ENCODE measurements around the gene SCRN3.

The SCRN3 gene

DNA sequence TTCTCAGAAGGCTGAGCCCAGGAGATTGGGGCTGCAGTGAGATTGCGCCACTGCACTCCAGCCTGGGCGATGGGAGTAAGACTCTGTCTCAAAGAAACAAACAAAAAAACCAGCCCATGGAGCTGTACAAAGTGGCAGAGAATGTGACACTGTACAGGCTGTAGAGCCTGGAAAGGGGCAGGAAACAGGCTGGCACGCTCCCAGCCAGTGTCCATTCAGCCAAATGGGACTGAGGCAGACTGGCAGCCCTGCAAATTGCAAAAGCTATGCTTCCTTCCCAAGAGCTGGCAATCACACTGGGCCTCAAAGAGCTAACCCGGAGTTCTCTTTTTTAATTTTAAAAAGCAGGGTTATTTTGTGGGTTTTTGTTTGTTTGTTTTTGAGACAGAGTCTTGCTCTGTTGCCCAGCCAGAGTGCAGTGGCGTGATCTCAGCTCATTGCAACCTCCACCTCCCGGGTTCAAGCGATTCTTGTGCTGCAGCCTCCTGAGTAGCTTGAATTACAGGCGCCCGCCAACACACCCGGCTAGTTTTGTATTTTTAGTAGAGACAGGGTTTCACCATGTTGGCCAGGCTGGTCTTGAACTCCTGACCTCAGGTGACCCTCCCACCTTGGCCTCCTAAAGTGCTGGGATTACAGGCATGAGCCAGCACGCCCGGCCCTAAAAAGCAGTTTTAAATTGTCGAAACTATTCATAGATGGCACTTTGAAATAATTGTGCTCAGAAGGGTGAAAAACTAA lies 42.8 kb downstream of the SCRN3 start:
- Mint-ChIP-seq H3K27me3 (no peaks in the 10 kb centered on the region), H3K36me3 (peaks cover 38% of the 10 kb centered on the region), H3K4me3 (no peak overlapping the region), H3K27ac (no peak overlapping the region), H3K9me3 (no peaks in the 10 kb centered on the region), H3K4me1 (no peaks in the 10 kb centered on the region)
- no peak for DNase-seq
- CTCF ChIA-PET, result no interaction called here

DNA sequence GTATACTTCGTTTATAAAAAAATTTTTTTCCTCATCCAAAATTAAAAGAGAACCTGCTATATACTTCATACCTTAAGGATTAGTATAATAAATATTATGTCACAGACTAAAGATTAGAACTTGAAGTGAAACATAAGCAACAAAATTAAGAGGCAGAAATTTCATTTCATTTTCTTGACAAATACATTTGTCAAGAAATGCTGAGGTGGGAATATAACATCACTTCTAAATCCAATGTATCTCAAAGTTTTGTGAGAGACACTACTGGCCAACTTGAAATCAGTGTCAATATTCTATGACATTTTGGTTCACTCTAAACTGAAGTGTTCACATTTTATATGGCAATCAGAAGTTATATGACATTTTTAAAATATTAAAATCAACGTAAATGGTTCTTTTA lies 43.8 kb downstream of the SCRN3 start:
- no peaks in the 10 kb centered on the region for H3K27me3 Mint-ChIP-seq
- H3K4me3 Mint-ChIP-seq, result no peak overlapping the region
- DNase-seq, result no peak
- no peaks in the 10 kb centered on the region for H3K4me1 Mint-ChIP-seq
- CTCF ChIA-PET, result no interaction called here
- H3K27ac Mint-ChIP-seq, result no peak overlapping the region
- peaks cover 33% of the 10 kb centered on the region for H3K36me3 Mint-ChIP-seq
- H3K9me3 Mint-ChIP-seq, result no peaks in the 10 kb centered on the region

DNA sequence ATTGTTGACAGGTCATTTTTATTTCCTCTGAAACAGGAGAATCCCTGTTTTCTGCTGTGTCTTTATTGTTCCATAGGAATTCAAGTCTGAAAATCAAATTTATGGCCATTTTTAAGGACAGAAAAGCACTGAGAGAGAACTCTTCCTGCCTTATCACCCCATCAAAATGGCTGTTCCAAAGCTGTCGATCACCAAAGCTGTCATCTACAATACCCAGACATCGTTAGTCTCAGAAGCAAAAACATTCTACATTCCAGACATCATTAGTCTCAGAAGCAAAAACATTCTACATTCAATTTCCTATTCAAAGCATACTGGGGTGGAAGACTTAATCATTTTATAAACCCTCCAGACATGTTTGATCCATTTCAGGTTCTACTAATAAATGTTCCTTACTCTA lies 44.4 kb downstream of the SCRN3 start:
- Mint-ChIP-seq H3K27ac (no peak overlapping the region), H3K4me3 (no peak overlapping the region), H3K27me3 (no peaks in the 10 kb centered on the region), H3K9me3 (no peaks in the 10 kb centered on the region), H3K4me1 (no peaks in the 10 kb centered on the region), H3K36me3 (peaks cover 37% of the 10 kb centered on the region)
- DNase-seq, result no peak
- CTCF ChIA-PET, result no interaction called here

DNA sequence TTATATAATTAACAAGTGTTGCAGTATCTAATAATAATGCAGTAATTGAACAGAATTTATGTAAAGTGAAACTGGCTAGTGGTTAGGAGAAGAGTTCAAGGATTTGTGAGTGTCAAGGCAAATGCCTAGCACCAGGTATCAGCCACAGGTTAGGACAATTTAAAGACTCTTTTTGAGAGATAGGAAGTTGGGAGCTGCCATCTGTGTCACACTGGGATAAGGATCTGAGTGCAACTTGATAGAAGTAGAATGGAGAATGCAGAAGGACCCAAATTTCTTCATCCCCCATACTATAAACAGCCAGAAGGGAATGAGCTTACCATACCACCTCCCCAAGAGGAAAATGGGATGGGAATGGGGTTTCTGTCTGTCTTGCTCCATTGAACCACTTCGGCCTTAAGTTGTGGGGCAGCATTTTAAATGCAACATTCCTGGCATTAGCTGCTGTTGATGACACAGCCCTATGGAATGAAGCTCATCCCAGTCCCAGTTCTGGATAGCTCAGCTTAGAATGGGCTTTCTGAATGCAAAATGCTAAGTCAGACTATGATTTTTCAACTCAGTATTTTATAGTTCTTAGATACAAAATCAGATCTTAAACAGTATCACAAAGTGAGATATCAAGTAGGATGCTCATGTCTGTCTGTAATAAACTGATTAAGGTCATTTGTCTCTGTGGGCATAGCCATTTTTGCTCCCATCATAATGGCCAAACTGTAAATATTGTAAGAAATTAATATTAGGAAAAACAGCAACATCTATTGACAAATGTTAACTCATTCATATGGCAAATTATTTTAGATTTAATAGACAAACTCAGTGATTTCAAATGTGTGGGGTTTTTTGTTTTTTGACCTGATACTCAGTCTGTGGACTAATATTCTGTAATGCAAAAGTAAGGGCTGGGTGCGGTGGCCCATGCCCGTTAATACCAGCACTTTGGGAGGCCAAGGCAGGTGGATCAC lies 47.3 kb downstream of the SCRN3 start:
- Mint-ChIP-seq H3K4me3 (no peak overlapping the region), H3K4me1 (no peaks in the 10 kb centered on the region), H3K9me3 (no peaks in the 10 kb centered on the region), H3K36me3 (peaks cover 40% of the 10 kb centered on the region), H3K27me3 (no peaks in the 10 kb centered on the region), H3K27ac (no peak overlapping the region)
- DNase-seq, result no peak
- CTCF ChIA-PET, result no interaction called here

DNA sequence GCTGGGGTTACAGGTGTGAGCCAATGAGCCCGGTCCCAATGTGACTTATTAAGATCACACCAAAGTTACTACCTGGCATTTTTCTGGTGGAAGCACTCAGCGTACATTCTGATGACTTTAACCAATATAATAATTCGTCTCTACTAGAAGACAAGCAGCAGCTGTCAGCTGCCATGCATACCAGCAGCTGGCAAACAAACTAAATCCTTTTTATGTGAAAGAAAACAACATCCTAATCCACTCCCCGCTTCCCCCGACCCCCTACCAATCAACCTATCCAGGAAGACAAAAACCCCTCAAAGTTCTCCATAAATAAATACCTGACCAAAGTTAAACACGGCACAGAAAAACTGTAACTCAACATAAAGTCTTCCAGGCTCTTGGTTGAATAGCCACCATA lies 49.2 kb downstream of the SCRN3 start:
- no peak overlapping the region for H3K27ac Mint-ChIP-seq

DNA sequence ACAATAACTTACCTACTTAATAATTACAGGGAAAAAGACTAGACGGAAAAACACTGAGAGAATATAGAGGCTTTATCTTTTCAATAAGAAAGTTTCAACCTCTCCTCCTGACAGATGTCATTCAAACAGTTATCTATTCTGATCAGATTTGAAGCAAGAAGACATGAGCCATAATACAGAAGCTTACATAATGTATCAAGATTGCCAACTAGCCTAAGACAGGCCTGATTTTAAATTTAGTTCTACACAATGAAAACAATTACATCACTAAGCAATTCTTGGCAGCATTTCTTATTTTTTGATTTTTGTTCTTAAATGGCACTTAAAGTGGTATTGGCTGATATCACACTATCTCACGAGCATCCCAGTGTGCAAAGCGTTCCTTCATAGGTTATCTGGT lies 49.7 kb downstream of the SCRN3 start:
- no peak overlapping the region for H3K27ac Mint-ChIP-seq
- peaks cover 3% of the 10 kb centered on the region for H3K4me1 Mint-ChIP-seq
- H3K36me3 Mint-ChIP-seq, result peaks cover 47% of the 10 kb centered on the region
- no peaks in the 10 kb centered on the region for H3K27me3 Mint-ChIP-seq
- CTCF ChIA-PET, result no interaction called here
- no peak overlapping the region for H3K4me3 Mint-ChIP-seq
- DNase-seq, result no peak
- H3K9me3 Mint-ChIP-seq, result no peaks in the 10 kb centered on the region

More for the DNA sequence above, 49.2 kb downstream of the SCRN3 start:
- DNase-seq, result no peak
- Mint-ChIP-seq H3K27me3 (no peaks in the 10 kb centered on the region), H3K36me3 (peaks cover 46% of the 10 kb centered on the region), H3K4me1 (no peaks in the 10 kb centered on the region), H3K9me3 (no peaks in the 10 kb centered on the region), H3K4me3 (no peak overlapping the region)
- CTCF ChIA-PET, result no interaction called here

DNA sequence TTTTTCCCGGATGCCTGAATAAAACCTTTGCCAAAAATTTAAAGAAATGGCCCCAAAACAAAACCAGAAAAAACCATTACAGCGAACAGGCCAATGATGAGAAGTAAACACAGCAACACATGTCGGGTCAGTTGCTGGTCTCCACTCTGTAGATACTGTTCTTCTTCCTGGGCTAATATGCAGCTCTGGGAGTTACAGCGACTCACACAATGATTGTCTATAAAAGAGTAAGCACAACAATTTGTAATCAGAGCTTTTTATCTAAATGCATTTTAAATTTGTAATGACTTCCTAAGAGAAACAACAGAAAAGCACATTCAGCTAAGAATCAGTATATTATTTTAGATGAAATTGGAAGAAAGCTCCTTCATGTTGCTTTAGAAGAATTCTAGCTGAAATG lies 51.0 kb downstream of the SCRN3 start:
- CTCF ChIA-PET, result interaction anchor here (0.7 to 1.7 kb wide), 4 partner anchors 17 to 258 kb away, joined by 3 to 5 read pairs (median 4); no protein-coding TSS in a partner anchor
- no peak for DNase-seq
- H3K9me3 Mint-ChIP-seq, result no peaks in the 10 kb centered on the region
- no peak overlapping the region for H3K4me3 Mint-ChIP-seq
- H3K36me3 Mint-ChIP-seq, result peaks cover 44% of the 10 kb centered on the region
- H3K4me1 Mint-ChIP-seq, result peaks cover 8% of the 10 kb centered on the region
- H3K27ac Mint-ChIP-seq, result no peak overlapping the region
- no peaks in the 10 kb centered on the region for H3K27me3 Mint-ChIP-seq

DNA sequence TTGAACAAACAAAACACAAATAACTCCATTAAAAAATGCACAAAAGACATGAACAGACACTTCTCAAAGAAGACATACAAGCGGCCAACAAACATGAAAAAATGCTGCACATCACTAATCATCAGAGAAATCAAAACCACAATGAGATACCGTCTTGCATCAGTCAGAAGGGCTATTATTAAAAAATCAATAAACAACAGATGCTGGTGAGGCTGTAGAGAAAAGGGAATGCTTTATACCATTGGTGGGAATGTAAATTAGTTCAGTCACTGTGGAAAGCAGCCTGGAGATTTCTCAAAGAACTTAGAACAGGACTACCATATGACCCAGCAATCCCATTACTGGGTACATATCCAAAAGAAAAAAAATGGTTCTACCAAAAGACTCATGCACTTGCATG lies 53.5 kb downstream of the SCRN3 start:
- Mint-ChIP-seq H3K27me3 (no peaks in the 10 kb centered on the region), H3K9me3 (no peaks in the 10 kb centered on the region), H3K36me3 (peaks cover 50% of the 10 kb centered on the region), H3K27ac (no peak overlapping the region), H3K4me1 (peaks cover 8% of the 10 kb centered on the region), H3K4me3 (no peak overlapping the region)
- CTCF ChIA-PET, result no interaction called here
- no peak for DNase-seq

DNA sequence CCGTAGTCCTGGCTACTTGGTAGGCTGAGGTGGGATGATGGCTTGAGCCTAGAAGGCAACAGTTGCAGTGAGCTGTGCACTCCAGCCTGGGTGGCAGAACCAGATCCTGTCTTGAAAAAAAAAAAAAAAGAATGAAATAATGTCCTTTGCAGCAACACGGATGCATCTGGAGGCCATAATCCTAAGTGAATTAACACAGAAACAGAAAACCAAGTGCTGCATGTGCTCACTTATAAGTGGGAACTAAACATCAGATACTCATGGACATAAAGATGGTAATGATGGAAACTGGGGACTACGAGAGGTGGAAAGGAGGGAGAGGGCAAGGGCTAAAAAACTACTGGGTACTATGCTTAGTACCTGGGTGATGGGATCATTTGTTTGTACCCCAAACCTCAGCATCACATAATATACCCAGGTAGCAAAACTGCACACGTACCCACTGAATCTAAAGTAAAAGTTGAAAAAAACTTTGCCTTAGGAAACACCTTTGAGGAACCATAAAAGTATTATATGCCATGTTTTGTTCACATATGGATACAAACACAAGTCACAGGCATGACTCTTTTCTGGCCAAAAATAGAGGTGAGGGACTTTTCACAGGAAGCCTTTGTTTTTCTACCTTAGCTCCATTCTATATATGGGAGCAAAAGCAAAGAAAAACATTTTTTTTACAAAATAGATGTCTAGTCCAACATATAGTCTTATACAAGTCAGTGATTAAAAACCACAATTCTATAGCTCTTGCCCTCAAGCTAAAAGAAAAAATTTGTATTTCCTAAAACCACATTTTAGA lies 54.7 kb downstream of the SCRN3 start:
- peaks cover 51% of the 10 kb centered on the region for H3K36me3 Mint-ChIP-seq
- H3K4me1 Mint-ChIP-seq, result peaks cover 8% of the 10 kb centered on the region
- H3K9me3 Mint-ChIP-seq, result no peaks in the 10 kb centered on the region
- H3K4me3 Mint-ChIP-seq, result no peak overlapping the region
- no peak for DNase-seq
- peak overlapping the region; percentile 47 for H3K27ac Mint-ChIP-seq
- CTCF ChIA-PET, result interaction anchor here (1.7 kb wide), 1 partner anchor 12 kb away, joined by 3 read pairs; no protein-coding TSS in a partner anchor
- H3K27me3 Mint-ChIP-seq, result no peaks in the 10 kb centered on the region

DNA sequence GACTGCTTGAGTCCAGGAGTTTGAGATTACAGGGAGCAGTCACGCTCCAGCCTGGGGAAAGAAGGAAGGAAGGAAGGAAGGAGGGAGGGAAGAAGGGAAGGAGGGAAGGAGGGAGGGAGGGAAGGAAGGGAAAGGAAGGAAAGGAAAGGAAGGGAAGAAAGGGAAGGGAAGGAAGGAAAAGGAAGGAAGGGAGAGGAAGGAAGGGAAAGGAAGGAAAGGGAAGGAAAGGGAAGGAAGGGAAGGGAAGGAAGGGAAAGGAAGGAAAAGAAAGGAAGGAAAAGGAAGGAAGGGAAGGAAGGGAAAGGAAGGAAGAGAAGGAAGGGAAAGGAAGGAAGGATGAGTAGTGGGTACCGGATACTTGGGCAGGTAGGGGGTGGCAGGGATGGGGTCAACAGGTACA lies 59.0 kb downstream of the SCRN3 start:
- no peaks in the 10 kb centered on the region for H3K9me3 Mint-ChIP-seq
- no peak overlapping the region for H3K4me3 Mint-ChIP-seq
- H3K36me3 Mint-ChIP-seq, result peaks cover 50% of the 10 kb centered on the region
- CTCF ChIA-PET, result no interaction called here
- no peak overlapping the region for H3K27ac Mint-ChIP-seq
- H3K4me1 Mint-ChIP-seq, result peaks cover 8% of the 10 kb centered on the region
- no peak for DNase-seq
- H3K27me3 Mint-ChIP-seq, result no peaks in the 10 kb centered on the region

DNA sequence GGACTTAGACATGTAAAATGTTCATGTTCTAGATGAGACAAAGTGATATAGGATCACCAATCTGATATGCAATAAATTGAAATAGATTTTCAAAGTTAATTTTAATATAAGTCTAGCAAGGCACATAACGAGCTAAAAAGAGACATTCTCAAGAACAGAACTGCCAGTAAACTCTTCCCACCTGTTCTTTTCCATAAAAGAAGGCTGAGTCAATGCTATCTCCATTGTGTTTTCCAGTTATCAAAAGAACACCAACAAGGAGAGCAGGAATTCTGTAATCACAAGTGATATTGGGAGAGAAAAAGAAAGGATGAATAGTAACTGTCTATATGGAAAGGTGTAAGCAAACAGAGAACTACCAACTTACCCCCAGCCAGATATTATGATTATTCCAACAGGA lies 65.7 kb downstream of the SCRN3 start:
- CTCF ChIA-PET, result interaction anchor here (0.9 to 6.6 kb wide), 9 partner anchors 8 to 237 kb away, joined by 3 to 132 read pairs (median 6); no protein-coding TSS in a partner anchor
- Mint-ChIP-seq H3K27me3 (no peaks in the 10 kb centered on the region), H3K36me3 (peaks cover 45% of the 10 kb centered on the region), H3K4me3 (no peak overlapping the region), H3K4me1 (no peaks in the 10 kb centered on the region), H3K9me3 (no peaks in the 10 kb centered on the region), H3K27ac (no peak overlapping the region)
- DNase-seq, result no peak

DNA sequence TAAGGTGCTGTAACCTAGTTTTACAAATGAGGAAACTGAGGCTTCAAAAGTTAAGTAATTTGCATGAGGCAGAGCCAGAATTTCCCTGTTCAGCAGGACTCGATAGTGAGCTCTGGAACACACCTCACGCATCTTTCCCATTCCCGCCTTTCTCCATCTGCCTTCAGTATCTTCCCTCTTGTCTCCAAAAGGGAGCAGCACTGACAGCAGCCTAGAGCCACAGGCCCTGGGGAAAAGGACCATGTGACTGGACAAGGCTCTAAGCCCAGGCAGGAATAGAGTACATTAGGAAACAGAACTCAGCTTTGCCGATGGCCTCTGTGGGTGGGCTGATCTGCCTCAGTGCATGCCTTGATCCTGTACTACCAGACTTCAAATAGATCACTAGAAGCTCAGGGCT lies 69.8 kb downstream of the SCRN3 start:
- no peaks in the 10 kb centered on the region for H3K27me3 Mint-ChIP-seq
- H3K4me1 Mint-ChIP-seq, result peaks cover under 1% of the 10 kb centered on the region
- no peak overlapping the region for H3K27ac Mint-ChIP-seq
- no peak overlapping the region for H3K4me3 Mint-ChIP-seq
- peaks cover 48% of the 10 kb centered on the region for H3K36me3 Mint-ChIP-seq
- no peak for DNase-seq
- no peaks in the 10 kb centered on the region for H3K9me3 Mint-ChIP-seq
- CTCF ChIA-PET, result interaction anchor here (1.0 to 1.4 kb wide), 3 partner anchors 20 to 100 kb away, joined by 3 to 6 read pairs (median 3); no protein-coding TSS in a partner anchor

DNA sequence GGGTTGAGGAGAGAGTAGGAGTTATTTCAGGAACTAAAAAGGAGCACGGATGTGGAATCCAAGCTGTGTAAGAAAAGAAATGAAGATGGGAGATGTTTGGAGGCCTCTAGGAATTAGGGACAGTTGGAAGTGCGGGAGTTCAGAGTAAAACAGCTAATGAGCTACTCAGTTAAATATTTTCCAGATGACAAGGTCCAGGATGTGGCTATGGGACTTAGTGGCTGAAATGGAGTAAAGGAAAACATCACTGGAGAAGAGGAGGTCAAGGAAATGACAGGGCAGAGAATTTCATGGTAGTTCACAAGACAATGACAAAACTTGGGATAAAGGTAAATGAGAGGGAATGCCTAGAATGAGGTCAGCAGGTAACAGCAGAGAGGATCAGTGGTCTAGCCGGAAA lies 78.3 kb downstream of the SCRN3 start:
- peaks cover 40% of the 10 kb centered on the region for H3K36me3 Mint-ChIP-seq
- DNase-seq, result no peak
- H3K9me3 Mint-ChIP-seq, result no peaks in the 10 kb centered on the region
- H3K4me3 Mint-ChIP-seq, result no peak overlapping the region
- peaks cover 3% of the 10 kb centered on the region for H3K4me1 Mint-ChIP-seq
- CTCF ChIA-PET, result interaction anchor here (1.0 to 2.3 kb wide), 6 partner anchors 11 to 215 kb away, joined by 3 to 8 read pairs (median 5); partner anchors contain the start of gene GPR155
- no peak overlapping the region for H3K27ac Mint-ChIP-seq
- no peaks in the 10 kb centered on the region for H3K27me3 Mint-ChIP-seq

DNA sequence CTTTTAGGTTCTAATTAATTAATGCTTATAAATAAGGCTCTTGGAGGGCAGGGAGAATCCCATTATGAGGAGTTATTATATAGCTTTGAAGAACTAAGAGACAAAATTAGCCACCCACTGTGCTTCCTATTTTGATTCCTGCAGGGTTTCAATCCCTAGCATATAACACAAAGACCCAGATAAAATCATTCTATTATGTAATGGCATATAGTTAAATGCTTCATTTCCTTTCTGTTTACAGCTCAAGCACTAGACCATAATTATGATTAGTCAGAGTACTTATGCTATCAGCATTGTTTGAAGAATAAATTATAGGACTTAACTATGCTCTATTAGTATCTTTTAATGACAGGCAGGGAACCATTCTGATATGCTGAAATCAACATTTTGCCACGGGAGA lies 82.2 kb downstream of the SCRN3 start:
- H3K27ac Mint-ChIP-seq, result no peak overlapping the region

More for the DNA sequence above, 82.2 kb downstream of the SCRN3 start:
- H3K4me3 Mint-ChIP-seq, result no peak overlapping the region
- DNase-seq, result no peak
- peaks cover 12% of the 10 kb centered on the region for H3K4me1 Mint-ChIP-seq
- no peaks in the 10 kb centered on the region for H3K9me3 Mint-ChIP-seq
- no peaks in the 10 kb centered on the region for H3K27me3 Mint-ChIP-seq
- CTCF ChIA-PET, result interaction anchor here (0.9 to 1.4 kb wide), 3 partner anchors 15 to 211 kb away, joined by 3 to 4 read pairs (median 3); no protein-coding TSS in a partner anchor
- peaks cover 59% of the 10 kb centered on the region for H3K36me3 Mint-ChIP-seq
